T-helper 17 cell (primary cell): Measurements from ENCODE around the gene KIRREL3. TPM values are rescaled to one million over a fixed set of nuclear protein-coding genes. Genes with fewer than 3 reads are reported as not detected.

ENCODE experiments used
- ATAC-seq: fragments of 150-1000 bp; cut with Tn5 transposase; 2 replicates; pipeline ENCODE4 v1.10.0; 2021; ENCODE audit warnings: mild to moderate bottlenecking, moderate library complexity
- DNase-seq, 3 donors: peaks; one replicate each; pipeline versions ENCODE4 v3.0.0 to v3.0.0-alpha.2; 2020 to 2021
- H3K9me3 ChIP-seq: one replicate; pipeline ENCODE4 v1.7.0; 2013; ENCODE audit warnings: low read length, mild to moderate bottlenecking; ENCODE audit not compliant: control insufficient read depth, poor library complexity, severe bottlenecking
- H3K27ac Mint-ChIP-seq: one replicate; pipeline ENCODE4 v1.8.0; 2022; ENCODE audit warnings: mild to moderate bottlenecking, moderate library complexity, mixed read lengths
- H3K27me3 Mint-ChIP-seq: one replicate; pipeline ENCODE4 v1.8.0; 2022; ENCODE audit warnings: mixed read lengths
- H3K36me3 Mint-ChIP-seq: one replicate; pipeline ENCODE4 v1.8.0; 2022; ENCODE audit warnings: low read depth, mixed read lengths
- H3K4me1 Mint-ChIP-seq: one replicate; pipeline ENCODE4 v1.8.0; 2022; ENCODE audit warnings: mild to moderate bottlenecking, mixed read lengths
- H3K4me3 Mint-ChIP-seq: one replicate; pipeline ENCODE4 v1.8.0; 2022; ENCODE audit warnings: mild to moderate bottlenecking, moderate library complexity, mixed read lengths
- total RNA-seq, 4 donors: library from RNA in 2 of 4; stranded (reverse) in 2 of 4; gene quantifications; one replicate each; pipeline ENCODE4 v1.2.3 and lab custom pipeline; 2022 to 2026

Gene KIRREL3
- total RNA-seq, 2 donors from 2014 or later, result not detected

DNA sequence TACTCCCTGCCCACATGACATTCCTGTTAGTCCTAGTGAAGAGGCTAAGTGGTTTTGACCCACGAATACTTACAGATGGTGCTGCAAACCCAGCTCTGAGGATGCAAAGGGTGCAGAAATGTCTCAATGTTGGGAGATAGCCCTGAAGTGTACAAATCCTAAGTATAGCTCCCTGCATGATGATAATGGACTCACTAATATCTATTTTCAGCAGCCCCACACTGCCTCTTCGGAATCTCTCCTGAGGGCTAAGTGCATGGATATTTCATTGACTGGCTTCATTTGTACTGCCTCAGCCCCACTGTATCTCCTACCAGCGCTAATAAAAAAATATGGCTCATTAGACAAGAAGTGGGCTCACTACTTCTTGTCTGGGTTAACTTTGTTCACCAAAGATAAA is 114.5 kb downstream of the KIRREL3 start:
- no peaks in the 10 kb centered on the region for H3K9me3 ChIP-seq
- H3K27ac Mint-ChIP-seq, result no peak overlapping the region
- H3K36me3 Mint-ChIP-seq, result no peaks in the 10 kb centered on the region
- H3K4me1 Mint-ChIP-seq, result no peaks in the 10 kb centered on the region
- DNase-seq (no peak), ATAC-seq (no peak)
- H3K4me3 Mint-ChIP-seq, result no peak overlapping the region
- H3K27me3 Mint-ChIP-seq, result peaks cover 13% of the 10 kb centered on the region

DNA sequence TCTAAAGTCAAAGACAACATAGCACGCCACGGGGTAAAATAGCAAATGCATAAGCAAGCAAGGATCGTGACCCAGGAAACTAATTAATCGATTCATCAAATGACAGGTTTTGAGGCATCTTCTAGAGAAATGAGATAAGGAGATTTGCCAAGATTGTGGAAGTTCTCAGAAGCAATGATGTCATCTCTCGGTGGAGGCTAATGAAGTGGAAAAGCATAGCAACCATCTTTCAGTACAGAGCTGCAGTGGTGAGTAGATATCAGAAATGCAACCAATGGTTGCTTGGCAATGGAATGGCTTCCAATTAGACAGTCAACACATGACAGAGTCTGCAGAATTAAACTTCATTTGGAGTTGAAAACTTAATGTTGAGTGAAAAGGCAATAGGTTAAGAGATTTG is 116.0 kb downstream of the KIRREL3 start:
- ATAC-seq, result no peak
- H3K36me3 Mint-ChIP-seq, result no peaks in the 10 kb centered on the region
- H3K27ac Mint-ChIP-seq, result no peak overlapping the region
- peaks cover 13% of the 10 kb centered on the region for H3K27me3 Mint-ChIP-seq
- H3K4me3 Mint-ChIP-seq, result no peak overlapping the region
- H3K9me3 ChIP-seq, result no peaks in the 10 kb centered on the region
- H3K4me1 Mint-ChIP-seq, result no peaks in the 10 kb centered on the region
- DNase-seq, result no peak

- Mint-ChIP-seq H3K4me1 (no peaks in the 10 kb centered on the region), H3K27me3 (peaks cover 13% of the 10 kb centered on the region), H3K27ac (no peak overlapping the region), H3K4me3 (no peak overlapping the region), H3K36me3 (no peaks in the 10 kb centered on the region)
- DNase-seq (no peak), ATAC-seq (no peak)
- no peaks in the 10 kb centered on the region for H3K9me3 ChIP-seq
Observed at GRCh38 chr11:126884192-126884591, 116.4 kb downstream of the KIRREL3 start.

- H3K27me3 Mint-ChIP-seq, result peaks cover 14% of the 10 kb centered on the region
- no peak for ATAC-seq
Observed at GRCh38 chr11:126880872-126881271, 119.7 kb downstream of the KIRREL3 start.

DNA sequence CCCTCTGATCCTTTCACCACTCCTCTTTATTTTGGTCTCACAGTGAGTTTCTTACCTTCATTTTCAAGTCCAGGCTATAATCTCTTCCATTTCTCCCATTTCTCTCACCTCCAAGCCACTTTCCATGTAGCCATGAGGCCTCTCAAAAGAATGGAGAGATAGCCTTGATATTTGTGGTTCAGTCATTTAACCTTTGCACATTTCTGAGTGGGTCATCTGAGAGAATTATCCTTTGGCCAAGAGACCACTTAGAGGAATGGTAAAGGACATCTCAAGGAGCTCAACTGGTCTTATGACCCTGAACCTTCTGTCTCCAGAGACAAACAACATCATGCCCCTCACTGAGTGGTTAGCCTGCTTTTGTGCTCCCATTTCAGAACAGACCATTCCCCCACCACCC is 121.1 kb downstream of the KIRREL3 start:
- no peak overlapping the region for H3K4me3 Mint-ChIP-seq

More at GRCh38 chr11:126880872-126881271, 119.7 kb downstream of the KIRREL3 start:
- H3K4me3 Mint-ChIP-seq, result no peak overlapping the region
- no peaks in the 10 kb centered on the region for H3K9me3 ChIP-seq
- DNase-seq, result no peak
- no peaks in the 10 kb centered on the region for H3K36me3 Mint-ChIP-seq
- H3K4me1 Mint-ChIP-seq, result no peaks in the 10 kb centered on the region
- no peak overlapping the region for H3K27ac Mint-ChIP-seq

DNA sequence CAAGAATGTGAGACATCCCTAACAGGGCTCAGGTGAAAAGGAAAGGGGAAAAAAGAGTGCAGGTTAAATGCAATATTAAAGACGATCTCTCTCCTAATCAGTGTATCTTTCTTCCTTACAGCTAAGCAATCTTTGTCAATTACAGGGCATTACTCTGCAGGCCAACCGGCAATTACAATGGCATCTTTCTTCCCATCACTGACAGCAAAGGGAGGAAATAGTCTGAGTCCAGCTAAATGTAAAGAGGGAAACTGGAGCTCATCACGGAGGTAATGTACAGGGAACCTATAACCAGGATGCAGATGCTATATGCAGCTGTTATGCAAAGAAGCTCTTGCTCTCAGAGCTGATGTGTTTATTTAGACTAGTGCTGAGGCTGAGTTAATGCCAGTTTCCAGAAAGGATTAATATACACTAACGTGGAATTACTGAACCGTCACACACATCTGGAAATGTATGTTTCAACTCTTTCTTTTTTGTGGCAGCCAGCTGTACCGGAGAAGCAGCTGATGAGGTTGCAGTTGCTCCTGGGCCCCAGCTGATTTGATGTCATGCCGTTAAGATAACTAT is 121.6 kb downstream of the KIRREL3 start:
- H3K27me3 Mint-ChIP-seq, result peaks cover 14% of the 10 kb centered on the region
- no peak overlapping the region for H3K4me3 Mint-ChIP-seq
- no peak overlapping the region for H3K27ac Mint-ChIP-seq
- ATAC-seq (no peak), DNase-seq (no peak)
- H3K4me1 Mint-ChIP-seq, result no peaks in the 10 kb centered on the region
- H3K36me3 Mint-ChIP-seq, result no peaks in the 10 kb centered on the region
- H3K9me3 ChIP-seq, result no peaks in the 10 kb centered on the region

More for the DNA sequence above, 121.1 kb downstream of the KIRREL3 start:
- H3K9me3 ChIP-seq, result no peaks in the 10 kb centered on the region
- DNase-seq (no peak), ATAC-seq (no peak)
- Mint-ChIP-seq H3K4me1 (no peaks in the 10 kb centered on the region), H3K27ac (no peak overlapping the region), H3K36me3 (no peaks in the 10 kb centered on the region), H3K27me3 (peaks cover 14% of the 10 kb centered on the region)

- DNase-seq (no peak), ATAC-seq (no peak)
- peaks cover 30% of the 10 kb centered on the region for H3K27me3 Mint-ChIP-seq
- no peak overlapping the region for H3K4me3 Mint-ChIP-seq
- no peak overlapping the region for H3K27ac Mint-ChIP-seq
- H3K4me1 Mint-ChIP-seq, result no peaks in the 10 kb centered on the region
- no peaks in the 10 kb centered on the region for H3K36me3 Mint-ChIP-seq
- no peaks in the 10 kb centered on the region for H3K9me3 ChIP-seq
Observed at GRCh38 chr11:126874831-126875230, 125.7 kb downstream of the KIRREL3 start.

GRCh38 chr11:126874276-126874675 is 126.3 kb downstream of the KIRREL3 start:
- Mint-ChIP-seq H3K27ac (no peak overlapping the region), H3K36me3 (no peaks in the 10 kb centered on the region), H3K4me1 (no peaks in the 10 kb centered on the region), H3K27me3 (peaks cover 30% of the 10 kb centered on the region), H3K4me3 (no peak overlapping the region)
- H3K9me3 ChIP-seq, result no peaks in the 10 kb centered on the region
- DNase-seq (no peak), ATAC-seq (no peak)

GRCh38 chr11:126871792-126872191 is 128.8 kb downstream of the KIRREL3 start:
- H3K9me3 ChIP-seq, result no peaks in the 10 kb centered on the region
- Mint-ChIP-seq H3K27me3 (peaks cover 23% of the 10 kb centered on the region), H3K27ac (no peak overlapping the region), H3K36me3 (no peaks in the 10 kb centered on the region), H3K4me3 (no peak overlapping the region), H3K4me1 (no peaks in the 10 kb centered on the region)
- DNase-seq (no peak), ATAC-seq (no peak)

DNA sequence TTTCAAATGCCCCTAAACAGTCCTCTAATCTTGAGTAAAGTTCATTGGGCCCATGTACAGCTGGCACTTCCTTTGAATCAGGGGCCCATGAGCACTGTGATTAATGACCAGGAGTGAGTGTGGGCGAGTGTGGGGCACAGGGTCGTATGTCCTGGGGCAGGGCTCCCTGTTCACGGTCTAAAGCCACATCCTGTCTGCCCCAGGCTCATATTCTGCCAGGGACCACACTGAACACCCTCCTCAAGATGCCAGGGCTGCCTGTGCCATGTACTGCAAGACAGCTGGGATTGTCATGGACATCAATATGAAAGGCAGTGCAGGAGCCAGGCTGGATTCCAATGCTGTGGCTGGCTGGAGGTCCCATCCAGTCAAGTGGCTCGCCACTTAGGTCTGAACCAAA is 130.5 kb downstream of the KIRREL3 start:
- H3K4me1 Mint-ChIP-seq, result no peaks in the 10 kb centered on the region
- ATAC-seq (no peak), DNase-seq (no peak)
- H3K27ac Mint-ChIP-seq, result no peak overlapping the region
- H3K9me3 ChIP-seq, result no peaks in the 10 kb centered on the region
- H3K4me3 Mint-ChIP-seq, result no peak overlapping the region
- no peaks in the 10 kb centered on the region for H3K36me3 Mint-ChIP-seq
- peaks cover 23% of the 10 kb centered on the region for H3K27me3 Mint-ChIP-seq

GRCh38 chr11:126868741-126869140 is 131.8 kb downstream of the KIRREL3 start:
- ATAC-seq (no peak), DNase-seq (no peak)
- H3K36me3 Mint-ChIP-seq, result no peaks in the 10 kb centered on the region
- no peak overlapping the region for H3K4me3 Mint-ChIP-seq
- no peak overlapping the region for H3K27ac Mint-ChIP-seq
- H3K27me3 Mint-ChIP-seq, result peaks cover 27% of the 10 kb centered on the region
- no peaks in the 10 kb centered on the region for H3K9me3 ChIP-seq
- H3K4me1 Mint-ChIP-seq, result no peaks in the 10 kb centered on the region

GRCh38 chr11:126864934-126865333 is 135.6 kb downstream of the KIRREL3 start:
- no peak overlapping the region for H3K4me3 Mint-ChIP-seq
- ATAC-seq (no peak), DNase-seq (no peak)
- no peaks in the 10 kb centered on the region for H3K9me3 ChIP-seq
- no peaks in the 10 kb centered on the region for H3K4me1 Mint-ChIP-seq
- H3K27ac Mint-ChIP-seq, result no peak overlapping the region
- H3K27me3 Mint-ChIP-seq, result peaks cover 7% of the 10 kb centered on the region
- H3K36me3 Mint-ChIP-seq, result no peaks in the 10 kb centered on the region

GRCh38 chr11:126863294-126863997 is 137.1 kb downstream of the KIRREL3 start:
- H3K36me3 Mint-ChIP-seq, result no peaks in the 10 kb centered on the region
- no peak for ATAC-seq
- H3K27ac Mint-ChIP-seq, result no peak overlapping the region

DNA sequence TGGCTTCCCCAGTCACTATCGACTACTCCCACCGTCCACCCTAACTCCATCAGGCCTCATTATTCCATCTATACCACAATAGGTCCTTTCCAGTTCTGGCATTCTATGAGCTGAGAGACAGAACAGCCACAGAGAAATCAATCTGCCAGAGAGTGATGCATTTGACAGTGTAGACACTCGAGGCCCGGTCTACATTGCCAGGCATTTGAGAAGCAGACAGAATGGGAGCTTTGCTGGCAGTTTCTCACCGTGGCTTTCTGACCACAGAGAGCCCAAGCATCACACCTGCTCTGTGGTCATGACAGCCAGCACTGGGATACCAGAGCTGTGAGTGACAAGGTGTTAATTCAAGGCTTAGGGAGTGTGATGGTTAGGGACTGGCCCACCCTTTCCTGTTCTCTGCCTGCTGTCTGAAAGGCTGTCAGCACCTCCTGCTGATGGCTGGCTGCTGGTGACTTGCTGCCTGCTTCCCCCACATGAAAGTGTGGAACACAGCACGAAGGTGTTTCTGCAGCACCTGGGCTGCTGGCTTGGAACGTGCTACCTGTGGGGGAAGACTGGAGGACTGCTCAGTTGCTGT is 137.8 kb downstream of the KIRREL3 start:
- Mint-ChIP-seq H3K4me3 (no peak overlapping the region), H3K27me3 (peaks cover 5% of the 10 kb centered on the region), H3K27ac (no peak overlapping the region), H3K36me3 (no peaks in the 10 kb centered on the region), H3K4me1 (no peaks in the 10 kb centered on the region)
- no peaks in the 10 kb centered on the region for H3K9me3 ChIP-seq
- no peak for ATAC-seq
- DNase-seq, result no peak

More at GRCh38 chr11:126863294-126863997, 137.1 kb downstream of the KIRREL3 start:
- H3K27me3 Mint-ChIP-seq, result peaks cover 5% of the 10 kb centered on the region
- H3K4me1 Mint-ChIP-seq, result no peaks in the 10 kb centered on the region
- DNase-seq, result no peak
- H3K9me3 ChIP-seq, result no peaks in the 10 kb centered on the region
- H3K4me3 Mint-ChIP-seq, result no peak overlapping the region
